SK-N-DZ (cell line): Measurements from ENCODE around the gene TGFA.

Experiments used
- DNase-seq: peaks from one replicate; pipeline ENCODE4 v3.0.0-alpha.2; 2015; ENCODE audit warnings: low spot score

The TGFA gene

DNA sequence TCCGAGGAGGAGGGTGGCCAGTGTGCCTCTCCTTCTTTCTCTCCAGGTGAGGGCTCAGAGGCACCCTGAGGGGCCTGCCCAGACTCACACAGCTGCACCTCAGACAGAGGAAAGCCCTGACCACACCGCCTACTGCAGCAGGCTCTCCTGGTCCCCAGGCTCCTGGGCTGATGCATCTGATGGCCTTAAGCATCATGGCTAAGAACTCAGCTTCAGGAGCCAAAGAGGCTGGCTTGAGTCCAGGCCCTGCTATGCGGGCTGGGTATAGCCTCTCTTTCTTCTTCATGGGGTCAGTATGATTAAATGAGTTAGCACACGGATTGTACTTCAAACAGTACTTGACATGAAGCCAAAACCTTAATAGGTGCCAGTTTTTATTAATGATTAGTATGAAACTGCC is 89.6 kb downstream of the TGFA start:
- no peak for DNase-seq

DNA sequence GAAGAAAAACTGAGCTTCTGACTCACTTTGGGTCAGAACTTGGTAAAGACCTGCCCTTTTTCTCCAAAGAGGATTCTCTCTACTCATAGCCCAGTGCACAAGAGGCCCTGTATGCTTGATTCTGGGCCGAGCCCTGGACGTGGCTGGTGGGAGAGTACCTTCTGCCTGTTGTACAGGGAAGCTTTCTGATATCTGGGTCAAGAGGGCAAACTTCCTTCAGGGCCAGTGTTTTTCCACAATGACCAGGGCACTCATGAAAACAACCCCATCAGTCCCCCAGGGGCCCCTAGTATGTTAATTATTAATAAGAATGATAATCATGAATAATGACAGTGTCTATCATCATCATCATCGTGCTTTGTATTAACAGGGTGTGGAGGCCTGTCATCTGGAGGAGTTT is 90.0 kb downstream of the TGFA start:
- DNase-seq, result no peak

DNA sequence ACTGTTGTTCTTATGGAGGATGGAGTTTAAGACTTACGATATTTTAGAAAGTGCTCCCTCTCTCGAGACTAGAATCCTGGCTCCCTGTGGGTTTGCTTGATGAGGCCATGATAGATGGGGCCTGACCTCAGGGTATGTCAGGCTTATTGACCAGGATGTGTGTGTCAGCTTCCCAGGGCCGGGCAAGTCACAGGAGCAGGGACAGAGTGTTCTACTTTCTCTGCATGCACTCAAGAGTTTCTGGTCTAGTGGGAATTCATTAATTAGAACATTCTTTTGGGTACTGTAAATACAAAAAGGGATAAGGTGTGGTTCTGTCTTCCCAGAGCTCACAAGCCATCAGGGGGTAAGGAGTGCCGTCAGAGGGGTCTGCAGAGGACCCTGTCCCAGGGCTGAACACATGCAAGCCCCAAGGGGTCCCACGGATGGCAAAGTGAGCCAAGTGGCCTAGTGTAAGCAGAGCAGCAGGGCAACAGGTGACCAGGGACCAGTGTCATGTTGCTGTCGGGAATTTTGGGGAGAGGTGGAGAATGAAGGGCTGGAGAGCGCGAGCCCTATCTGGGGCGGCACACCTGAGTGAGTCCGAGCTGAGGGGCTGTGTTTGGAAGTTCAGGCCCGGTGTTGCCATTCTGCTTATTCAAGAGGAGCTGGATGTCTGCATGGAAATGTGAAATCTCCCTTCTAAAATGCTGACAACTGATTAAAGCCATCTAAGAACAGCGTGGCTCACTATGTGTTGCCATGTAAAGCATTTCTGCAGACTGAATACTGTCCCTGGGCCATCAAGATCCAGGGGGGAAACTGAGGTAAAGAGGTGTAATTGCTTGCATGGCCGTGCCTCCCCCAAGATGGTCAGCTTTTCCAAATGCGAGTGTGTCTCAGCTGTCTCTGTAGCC is 91.4 kb downstream of the TGFA start:
- no peak for DNase-seq

DNA sequence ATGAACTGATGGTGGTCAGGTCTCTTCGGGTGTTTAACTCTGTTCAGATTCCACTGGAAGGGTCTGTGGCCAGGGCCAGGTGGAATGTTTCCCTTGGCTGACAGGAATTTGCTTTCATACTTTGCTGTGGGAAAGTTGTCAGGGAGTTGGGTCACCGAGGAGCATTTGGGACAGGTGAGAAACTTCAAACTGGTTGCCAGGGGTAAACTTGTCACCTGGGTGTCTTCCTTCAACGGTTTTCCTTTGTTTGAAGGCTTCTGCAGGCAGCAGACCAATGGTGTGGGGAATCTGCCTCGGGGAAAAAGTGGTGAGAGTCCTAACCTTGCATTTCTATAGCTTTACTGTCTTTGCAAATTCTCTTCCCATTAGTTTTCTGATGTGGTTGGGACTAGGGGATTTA is 92.2 kb downstream of the TGFA start:
- no peak for DNase-seq

DNA sequence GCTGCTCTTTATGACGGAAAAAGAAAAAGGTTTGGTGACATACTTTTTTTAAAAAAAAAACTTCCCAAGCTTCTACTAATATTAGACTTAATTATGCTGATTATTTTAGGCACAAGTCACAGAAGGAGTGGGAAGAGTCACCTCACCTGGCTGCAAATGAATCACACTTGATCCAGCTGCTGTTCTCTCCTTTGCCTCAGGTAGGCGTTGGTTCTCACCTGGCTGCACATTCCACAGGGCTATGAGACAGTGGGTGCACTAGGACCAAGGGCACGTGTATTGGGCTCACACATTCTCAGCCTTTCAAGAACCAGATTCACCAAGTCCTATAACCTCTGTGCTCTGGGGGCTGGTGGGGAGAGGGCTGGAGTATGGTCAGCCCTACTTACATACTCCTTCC is 93.3 kb downstream of the TGFA start:
- DNase-seq, result no peak

DNA sequence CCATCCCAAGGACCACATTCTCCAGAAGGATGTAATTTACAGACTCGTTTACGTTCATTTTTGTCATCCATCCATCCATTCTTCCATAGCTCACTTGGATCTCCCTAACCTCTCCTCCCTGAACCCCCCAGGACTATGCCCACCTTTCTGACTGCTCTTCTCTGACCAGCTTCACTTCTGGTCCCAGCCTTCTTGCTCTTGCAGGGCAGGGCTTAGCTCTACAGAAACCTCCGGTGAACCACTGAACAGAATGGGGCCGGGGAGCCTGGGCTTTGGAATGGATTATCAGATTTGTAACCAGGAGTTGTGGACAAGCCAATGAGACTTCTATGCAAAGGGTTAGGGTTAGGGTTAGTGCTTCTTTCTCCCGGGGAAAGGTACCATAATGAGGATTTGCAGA is 95.0 kb downstream of the TGFA start:
- DNase-seq, result no peak

DNA sequence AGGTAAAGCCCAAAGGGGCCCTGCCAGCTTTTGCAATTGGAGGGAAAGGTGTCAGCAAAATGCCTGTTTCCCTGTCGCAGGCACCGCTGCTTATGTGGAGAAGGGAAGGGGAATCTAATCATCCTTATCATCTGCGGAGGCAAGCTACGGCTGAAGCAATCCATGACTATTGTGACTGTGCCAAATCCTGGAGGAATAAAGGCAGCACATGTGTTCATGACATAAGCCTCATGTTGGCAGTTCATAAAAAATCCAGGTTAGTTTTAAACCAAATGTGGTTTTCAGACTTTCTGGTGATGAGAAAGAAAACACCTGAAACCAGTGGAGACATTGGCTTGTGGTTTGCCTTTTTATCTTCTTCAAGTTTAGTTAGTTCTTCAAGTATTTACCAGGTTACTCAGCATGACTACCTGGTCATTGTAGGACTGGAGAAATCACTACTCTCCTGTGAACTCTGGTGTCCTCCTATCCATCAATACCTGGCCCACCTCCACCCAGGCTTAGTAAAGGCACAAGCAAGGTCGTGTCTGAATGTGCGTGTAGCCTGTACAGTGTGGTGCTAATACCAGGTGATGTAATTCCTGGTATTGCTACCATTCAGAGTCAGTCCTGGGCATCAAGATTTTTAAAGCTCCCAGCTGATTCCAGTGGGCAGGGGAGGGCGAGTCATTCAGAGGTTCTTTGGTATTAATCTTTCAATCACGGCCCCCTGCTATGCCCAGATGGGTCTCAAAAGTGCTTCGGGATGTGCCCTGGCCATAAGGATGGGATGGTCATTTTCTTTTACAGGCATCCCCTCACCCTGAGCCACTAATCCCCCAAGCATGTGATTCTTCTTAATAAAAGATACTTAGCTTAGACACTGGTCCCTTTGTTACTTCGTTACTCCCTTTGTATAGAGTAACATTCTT is 96.8 kb downstream of the TGFA start:
- no peak for DNase-seq

DNA sequence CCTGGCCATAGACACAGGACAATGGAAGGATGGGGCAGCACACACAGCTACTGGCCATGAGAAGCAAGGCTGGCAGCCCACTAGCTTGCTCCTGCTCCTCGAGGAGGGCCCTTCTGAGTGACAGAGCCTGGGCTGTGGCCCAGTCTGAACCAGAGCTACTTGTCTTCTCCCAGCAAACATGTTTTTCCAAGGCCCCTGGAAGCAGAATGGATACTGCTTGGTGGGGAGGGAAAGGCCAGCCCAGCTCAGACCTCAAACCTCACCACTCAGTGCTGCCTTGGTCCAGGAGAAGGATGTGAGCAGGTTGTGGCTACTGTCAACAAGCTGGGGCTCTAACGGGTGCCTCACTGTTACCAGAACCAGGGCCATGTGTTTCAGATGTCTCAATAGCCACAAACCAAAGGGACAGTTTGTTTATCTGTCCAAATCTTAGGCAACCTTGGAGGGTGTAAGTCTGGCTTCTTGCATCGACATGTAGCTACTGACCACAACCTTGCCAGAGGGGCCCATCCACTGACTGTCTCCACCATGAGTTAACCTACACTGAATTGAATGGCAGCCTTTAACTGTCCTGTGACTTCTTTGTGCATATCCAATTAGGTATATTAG is 98.6 kb downstream of the TGFA start:
- DNase-seq, result no peak

DNA sequence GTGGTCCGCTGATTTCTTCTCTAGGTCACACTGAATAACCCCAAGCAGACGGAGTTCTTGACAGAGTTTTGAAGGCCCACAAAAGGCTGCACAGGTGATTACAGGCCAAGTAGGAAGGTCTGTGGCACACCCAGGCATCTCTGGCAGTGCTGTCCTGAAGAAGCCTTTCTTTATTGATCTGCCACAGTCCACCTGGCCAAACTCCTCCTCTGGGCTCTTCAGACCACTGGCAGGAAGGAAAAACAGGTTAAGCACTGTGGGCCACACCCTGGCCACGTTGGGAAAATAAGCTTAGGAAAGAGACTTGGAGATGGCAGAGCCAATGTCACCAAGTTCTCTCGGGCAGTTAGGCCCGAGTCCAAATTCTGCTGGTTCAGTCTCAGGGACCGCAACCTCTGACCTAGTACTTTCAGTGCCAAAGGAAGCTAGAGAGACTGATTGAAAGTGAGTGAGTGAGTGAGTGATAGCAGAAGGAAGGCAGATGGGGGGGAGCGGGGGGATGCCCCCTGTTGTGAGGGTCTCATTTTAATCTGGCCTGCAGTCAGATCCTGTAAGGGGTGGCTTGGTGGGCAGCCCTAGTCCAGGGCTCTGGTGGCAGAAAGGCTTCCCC is 102.9 kb downstream of the TGFA start:
- DNase-seq, result no peak

DNA sequence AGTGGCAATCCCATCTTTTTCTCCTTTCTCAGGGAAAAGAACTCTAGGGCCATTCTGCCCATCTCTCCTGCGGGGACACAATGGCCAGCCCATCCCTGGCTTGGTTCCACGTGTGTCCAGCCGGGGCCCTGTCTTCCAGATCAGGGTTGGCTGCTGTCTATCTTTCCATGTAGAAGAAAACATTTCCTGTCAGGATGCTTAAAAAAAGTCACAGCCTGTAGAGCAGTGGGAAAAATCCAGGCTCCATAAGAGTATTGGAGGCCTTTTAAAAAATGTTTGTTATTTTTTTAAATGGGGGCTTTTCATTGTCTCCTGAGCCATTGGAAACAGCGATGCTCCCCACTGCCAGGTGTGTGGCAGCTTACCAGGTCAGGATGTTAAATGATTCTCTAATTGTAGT is 105.6 kb downstream of the TGFA start:
- no peak for DNase-seq

DNA sequence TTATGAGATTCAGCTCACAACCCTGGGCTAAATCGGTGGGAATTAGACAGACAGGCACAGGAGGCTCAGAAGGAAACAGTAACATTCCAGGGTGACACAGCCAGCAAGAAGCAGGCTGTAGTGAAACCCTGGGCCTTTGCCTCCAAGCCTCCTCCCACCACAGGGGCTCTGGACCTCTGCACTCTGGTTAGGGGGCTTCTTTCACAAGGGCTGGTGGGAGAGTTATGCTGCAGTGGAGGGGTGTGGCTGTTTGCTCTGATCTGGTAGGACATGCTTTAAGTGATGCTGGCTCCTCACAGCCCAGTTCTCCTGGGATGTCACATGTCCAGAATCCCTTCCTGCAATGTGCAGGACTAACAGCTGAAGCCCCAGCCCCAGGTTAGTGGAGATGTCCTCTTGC is 109.9 kb downstream of the TGFA start:
- DNase-seq, result no peak

DNA sequence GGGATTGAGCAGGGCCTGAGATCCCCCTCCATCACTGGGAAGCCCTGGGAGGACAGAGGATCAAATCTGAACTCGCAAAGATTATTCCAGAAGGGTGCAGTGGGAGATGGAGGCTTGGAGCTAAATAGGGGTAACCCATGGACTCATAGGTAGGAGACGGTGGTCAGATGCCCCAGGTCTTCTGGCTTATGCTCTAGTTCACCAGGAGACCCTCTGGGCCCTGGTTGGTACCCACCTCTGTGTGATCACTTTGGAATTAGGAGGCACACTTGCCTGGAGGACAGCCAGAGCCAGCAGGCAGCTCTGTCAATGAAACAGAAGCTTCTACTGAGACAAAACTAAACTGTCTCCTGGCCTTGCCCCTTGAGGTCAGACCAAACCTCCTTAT is 110.6 kb downstream of the TGFA start:
- DNase-seq, result no peak

DNA sequence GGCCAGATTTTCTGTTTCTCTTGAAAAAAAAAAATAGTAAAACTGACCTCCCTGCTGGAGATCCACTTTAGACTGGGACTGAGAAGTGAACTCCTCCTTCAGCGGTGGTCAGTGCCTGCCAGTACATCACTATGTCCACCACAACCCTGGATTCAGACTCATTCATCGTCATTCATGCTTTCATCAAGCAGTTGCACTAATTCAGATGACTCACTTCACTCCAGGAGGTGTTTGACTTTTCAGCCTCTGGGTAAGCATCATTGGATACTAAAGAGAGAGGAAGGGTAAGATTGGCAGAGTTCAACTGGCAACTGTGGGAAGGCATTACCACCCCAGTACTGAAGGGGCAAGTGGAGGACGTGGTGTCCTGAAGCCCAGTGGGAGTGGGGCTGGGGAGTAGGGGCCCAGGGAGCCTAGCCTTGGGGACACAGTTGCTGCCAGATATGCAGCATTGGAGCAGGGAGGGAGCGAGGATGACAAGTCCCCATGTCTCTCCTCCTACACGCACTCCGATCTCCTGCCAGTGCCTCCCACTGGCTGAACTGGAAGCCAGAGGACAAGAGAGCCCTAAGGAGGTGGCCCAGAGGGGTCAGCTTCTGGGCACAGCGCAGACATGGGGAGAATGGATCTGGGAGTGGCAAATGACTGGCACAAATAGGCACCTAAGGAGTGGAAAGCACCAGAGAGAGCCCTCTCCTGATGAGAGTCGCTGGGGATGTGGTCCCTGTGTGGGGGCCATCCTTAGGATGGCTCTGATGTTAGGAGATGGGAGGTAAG is 111.1 kb downstream of the TGFA start:
- no peak for DNase-seq

DNA sequence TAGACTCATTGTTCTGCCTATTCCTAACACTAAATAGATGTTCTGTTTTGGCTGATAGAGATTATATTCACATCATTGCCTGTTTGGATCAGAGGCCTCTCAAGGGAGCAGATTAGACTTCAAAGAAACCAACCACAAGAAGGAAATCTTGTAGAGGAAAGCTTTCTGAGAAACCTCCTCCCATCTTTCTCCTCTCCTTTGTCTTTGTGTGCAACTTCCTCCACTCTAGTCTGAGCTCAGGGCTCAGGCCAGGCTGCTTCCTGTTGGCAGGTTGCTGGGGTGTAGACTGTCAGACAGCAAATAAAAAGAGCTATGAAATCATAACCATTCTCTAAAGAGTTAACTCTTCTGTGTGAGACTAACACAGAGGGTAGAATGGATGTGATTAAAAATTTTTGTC is 113.0 kb downstream of the TGFA start:
- DNase-seq, result no peak

DNA sequence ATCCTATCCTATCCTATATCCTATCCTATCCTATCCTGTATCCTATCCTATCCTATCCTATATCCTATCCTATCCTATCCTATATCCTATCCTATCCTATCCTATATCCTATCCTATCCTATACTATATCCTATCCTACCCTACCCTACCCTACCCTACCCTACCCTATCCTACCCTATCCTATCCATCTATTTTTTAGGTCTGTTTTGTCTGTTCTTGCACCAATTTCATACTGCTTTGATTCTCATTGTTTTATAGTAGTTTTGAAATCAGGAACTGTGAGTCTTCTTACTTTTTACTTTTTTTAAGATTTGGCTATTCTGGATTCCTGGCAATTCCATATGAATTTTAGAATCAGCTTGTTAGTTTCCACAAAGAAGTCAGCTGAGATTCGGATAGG is 118.5 kb downstream of the TGFA start:
- DNase-seq, result no peak

DNA sequence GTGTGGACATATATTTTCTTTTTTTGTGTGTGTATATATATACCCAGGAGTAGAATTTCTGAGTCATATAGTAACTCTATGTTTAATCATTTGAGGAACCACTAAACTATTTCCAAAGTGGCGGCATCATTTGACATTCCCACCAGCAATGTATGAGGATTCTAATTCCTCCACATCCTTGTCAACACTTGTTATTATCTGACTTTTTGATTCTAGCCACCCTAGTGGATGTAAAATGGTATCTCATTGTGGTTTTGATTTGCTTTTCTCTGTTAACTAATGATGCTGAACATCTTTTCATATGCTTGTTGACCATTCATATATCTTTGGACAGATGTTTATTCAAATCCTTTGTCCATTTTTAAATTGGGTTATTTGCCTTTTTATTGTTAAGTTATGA is 120.3 kb downstream of the TGFA start:
- no peak for DNase-seq

DNA sequence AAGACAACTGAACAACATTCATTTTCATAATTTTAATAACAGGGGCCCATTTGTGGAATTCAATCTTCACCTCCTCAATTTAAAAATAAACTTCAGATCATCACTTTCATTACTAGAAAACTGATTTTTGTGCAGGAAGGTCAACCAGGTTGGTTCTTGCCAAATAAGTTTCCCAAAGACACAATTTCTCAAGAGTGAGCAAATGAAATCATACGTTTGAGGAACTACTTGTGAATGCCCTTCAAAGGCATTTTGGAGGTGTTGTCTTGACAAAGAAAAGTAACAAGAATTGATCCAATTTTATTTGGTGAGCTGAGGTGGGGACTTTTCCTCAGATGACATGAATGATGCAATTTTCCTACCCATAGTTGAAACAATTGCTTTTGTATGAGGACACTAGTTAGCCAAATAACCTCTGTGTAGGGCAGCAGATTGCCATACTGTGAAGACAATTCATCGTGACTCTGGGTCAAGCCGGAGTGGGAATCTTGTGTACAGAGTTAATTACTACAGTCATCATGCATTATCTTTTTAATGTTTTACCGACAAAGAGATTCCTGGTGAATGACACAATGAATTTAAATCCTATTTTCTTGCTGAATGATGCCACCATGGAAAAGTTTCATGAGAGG is 121.8 kb downstream of the TGFA start:
- DNase-seq, result no peak

DNA sequence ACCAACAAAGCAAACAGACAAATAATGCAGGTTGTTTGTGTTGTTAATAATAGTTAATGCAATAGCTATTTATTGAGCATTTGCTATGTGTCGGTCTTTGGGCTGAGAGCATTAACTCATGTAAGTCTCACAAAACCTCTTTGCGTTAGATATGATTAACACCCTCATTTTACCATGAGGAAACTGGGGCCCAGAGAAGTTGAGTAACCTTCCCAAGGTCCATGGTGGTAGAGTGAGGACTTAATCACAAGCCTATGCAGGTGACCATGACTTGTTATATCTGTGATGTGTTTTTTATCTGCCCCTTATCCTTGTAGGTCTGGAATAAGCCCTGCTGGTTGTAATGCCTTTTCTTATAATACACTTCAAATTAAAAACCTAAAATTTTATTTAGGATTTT is 127.3 kb downstream of the TGFA start:
- no peak for DNase-seq

DNA sequence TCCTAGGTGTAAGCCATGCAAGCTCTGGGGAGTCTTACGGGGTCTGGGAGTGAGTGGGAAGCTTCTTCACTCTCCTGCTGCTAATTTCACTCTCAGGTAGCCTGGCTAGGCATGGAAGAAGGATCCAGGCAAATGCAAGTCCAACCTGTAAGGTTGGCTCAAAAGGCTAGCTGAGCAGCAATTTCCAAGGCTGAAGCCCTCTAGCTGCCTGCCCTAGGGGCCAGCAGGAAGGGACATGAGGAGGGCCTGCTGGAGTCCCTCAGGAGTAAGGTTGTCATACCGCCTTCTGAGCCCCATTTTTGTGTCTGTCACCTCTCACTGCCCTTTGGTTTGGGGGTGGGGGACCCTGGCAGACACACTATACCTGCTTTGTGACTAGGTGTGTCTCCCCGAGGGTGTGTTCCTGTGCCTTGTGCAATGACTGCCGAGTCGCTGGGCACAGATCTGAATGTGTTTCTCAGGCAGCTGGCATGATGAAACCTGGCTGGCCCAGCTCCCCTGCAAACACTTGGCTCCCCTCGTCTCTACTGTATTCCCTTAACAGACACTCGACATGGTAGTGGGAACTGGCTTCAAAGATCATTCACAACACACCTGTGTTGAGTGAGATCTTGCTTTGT is 127.8 kb downstream of the TGFA start:
- DNase-seq, result no peak

DNA sequence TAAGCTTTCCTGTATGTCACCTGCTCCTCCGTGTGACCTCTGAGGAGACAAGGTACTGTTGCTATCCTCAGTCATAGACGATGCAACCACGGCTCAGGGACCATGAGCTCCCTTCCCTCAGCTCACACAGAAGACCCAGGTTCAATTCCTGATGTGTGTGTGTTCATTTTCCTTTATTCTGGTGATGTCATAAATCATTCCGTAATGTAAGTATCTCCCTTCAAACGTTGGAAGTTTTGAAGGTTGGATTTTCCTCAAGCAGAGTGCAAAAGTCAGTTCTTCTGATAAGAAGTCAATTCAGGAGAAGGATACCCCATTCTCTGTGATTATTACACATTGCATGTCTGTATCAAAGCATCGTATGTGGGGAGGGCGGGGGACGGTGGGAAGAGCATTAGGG is 132.9 kb downstream of the TGFA start:
- no peak for DNase-seq
